ENCODE results near the gene ETFB. TPM values are rescaled to one million over a fixed set of nuclear protein-coding genes. Genes with fewer than 3 reads are reported as not detected.

Gene ETFB
- polyA plus RNA-seq, 1 of the 3 experiments (the other 2 are of a cell fraction) = 169 TPM

- no peaks in the 10 kb centered on the region for H4K20me1 ChIP-seq (ENCODE audit: insufficient read depth)
- H3K9me2 ChIP-seq = no peaks in the 10 kb centered on the region
- H3F3A ChIP-seq (replicated peaks; ENCODE audit: insufficient read depth) = no peaks in the 10 kb centered on the region
- no peaks in the 10 kb centered on the region for H3K9me3 ChIP-seq
- H2AFZ ChIP-seq (ENCODE audit: low read depth) = no peak overlapping the region
- no peaks in the 10 kb centered on the region for H3K4me1 ChIP-seq (ENCODE audit: control insufficient read depth in 1 of 2, insufficient read depth in 2 of 2, low read depth in 1 of 2, low read length in 1 of 2)
- TF ChIP-seq GABPA (IDR thresholded peaks at IDR 0.05; ENCODE audit: low read depth) = no peak
- TF ChIP-seq NFIC (IDR thresholded peaks at IDR 0.05; ENCODE audit: borderline replicate concordance) = no peak
- TF ChIP-seq POLR2AphosphoS5 (IDR thresholded peaks at IDR 0.05; ENCODE audit: low read depth, low read length) = no peak
- no peak for TF ChIP-seq FOSL2 (IDR thresholded peaks at IDR 0.05; ENCODE audit: borderline replicate concordance, low read depth)
- TF ChIP-seq TAF1 (IDR thresholded peaks at IDR 0.05; ENCODE audit: borderline replicate concordance, low read depth, low read length) = no peak
- no peak for TF ChIP-seq TCF12 (IDR thresholded peaks at IDR 0.05)
- TF ChIP-seq RXRA (IDR thresholded peaks at IDR 0.05; ENCODE audit: borderline replicate concordance, low read depth) = no peak
- no peak for TF ChIP-seq ELF1 (IDR thresholded peaks at IDR 0.05)
- no peak for TF ChIP-seq CTCF (IDR thresholded peaks at IDR 0.05)
- TF ChIP-seq NRF1 (IDR thresholded peaks at IDR 0.05; ENCODE audit: low read depth, low read length) = no peak
- DNase-seq = no peak
- no peaks in the 10 kb centered on the region for H3K27me3 ChIP-seq (ENCODE audit: insufficient read depth)
- ChIA-PET CTCF (no interaction called here), POLR2A (no interaction called here)
- no peak overlapping the region for H3K27ac ChIP-seq (ENCODE audit: low read depth in 2 of 2, low read length in 1 of 2)
- WGBS (ENCODE audit: low lambda C conversion rate) = 98% methylated on average over 15 of the region's 17 CpGs
- no peak overlapping the region for H3K4me3 ChIP-seq (ENCODE audit: low read depth in 2 of 2, low read length in 1 of 2)
- no peaks in the 10 kb centered on the region for H3K36me3 ChIP-seq (replicated peaks in 1 of 2; ENCODE audit: control insufficient read depth in 1 of 2, insufficient read depth in 2 of 2, low read length in 1 of 2)
- no peaks in the 10 kb centered on the region for H3K79me2 ChIP-seq (ENCODE audit: insufficient read depth)
- no peak overlapping the region for H3K4me2 ChIP-seq
- H3K9ac ChIP-seq = no peak overlapping the region
Observed at GRCh38 chr19:51346742-51347141, 19.4 kb downstream of the ETFB start.

- Histone ChIP-seq H3K27me3 (ENCODE audit: insufficient read depth) (no peaks in the 10 kb centered on the region), H3K27ac (ENCODE audit: low read depth in 2 of 2, low read length in 1 of 2) (no peak overlapping the region), H3K79me2 (ENCODE audit: insufficient read depth) (no peaks in the 10 kb centered on the region), H2AFZ (ENCODE audit: low read depth) (no peak overlapping the region), H3K9me2 (no peaks in the 10 kb centered on the region), H3F3A (replicated peaks; ENCODE audit: insufficient read depth) (peaks cover 3% of the 10 kb centered on the region), H3K9me3 (no peaks in the 10 kb centered on the region), H3K9ac (no peak overlapping the region), H3K36me3 (replicated peaks in 1 of 2; ENCODE audit: control insufficient read depth in 1 of 2, insufficient read depth in 2 of 2, low read length in 1 of 2) (no peaks in the 10 kb centered on the region), H3K4me1 (ENCODE audit: control insufficient read depth in 1 of 2, insufficient read depth in 2 of 2, low read depth in 1 of 2, low read length in 1 of 2) (peaks cover 0 to 4% of the 10 kb centered on the region in 2 experiments; a peak in 1 of 4 replicates), H3K4me2 (no peak overlapping the region), H3K4me3 (ENCODE audit: low read depth in 2 of 2, low read length in 1 of 2) (no peak overlapping the region), H4K20me1 (ENCODE audit: insufficient read depth) (no peaks in the 10 kb centered on the region)
- DNase-seq = no peak
- WGBS (ENCODE audit: low lambda C conversion rate) = 88% methylated on average over 6 of the region's 9 CpGs
- POLR2A ChIA-PET = no interaction called here
- TF ChIP-seq TCF12 (IDR thresholded peaks at IDR 0.05) (no peak), JUND (IDR thresholded peaks at IDR 0.05) (no peak), FOXJ3 (CRISPR knock-in tag; IDR thresholded peaks at IDR 0.05) (no peak), GATA2 (CRISPR knock-in tag; IDR thresholded peaks at IDR 0.05) (no peak)
- CTCF ChIA-PET = interaction anchor here (1.3 kb wide), 1 partner anchor 93 kb away, joined by 3 read pairs; no protein-coding TSS in a partner anchor
Observed at GRCh38 chr19:51345076-51345620, 21.0 kb downstream of the ETFB start.
